ENCODE measurements around the gene CCNK. TPM values are rescaled to one million over a fixed set of nuclear protein-coding genes. Genes with fewer than 3 reads are reported as not detected.

The CCNK gene
- total RNA-seq, 1 experiment from 2014 or later: 80.1 TPM

DNA sequence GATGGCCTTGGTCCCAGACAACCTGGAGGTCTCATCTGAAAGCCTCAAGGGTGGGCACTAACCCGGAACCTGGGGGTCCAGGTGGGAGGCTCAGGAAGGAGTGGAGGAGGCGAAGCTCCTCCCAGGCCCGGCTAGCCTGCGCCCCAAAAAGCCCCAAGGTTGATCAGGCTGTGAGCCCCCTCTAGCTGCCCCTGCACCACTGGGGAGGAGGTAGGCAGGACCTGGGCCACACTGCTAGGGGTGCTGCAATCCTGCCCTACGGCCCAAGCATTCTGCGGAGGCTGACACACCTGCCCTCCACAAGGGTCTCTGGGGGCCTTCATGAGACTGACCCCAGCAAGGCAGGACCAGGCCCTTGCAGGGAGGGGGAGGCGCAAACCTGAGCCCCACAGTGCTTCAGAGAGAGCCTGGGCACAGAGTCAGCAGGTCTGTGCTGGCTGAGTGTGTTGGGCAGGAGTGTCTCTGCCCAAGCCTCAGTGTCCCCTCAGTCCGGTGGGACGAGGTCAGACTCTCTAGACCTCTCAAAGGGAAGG, 70.9 kb downstream of the CCNK start:
- Histone ChIP-seq H3K4me1 (ENCODE audit: insufficient read depth, low read length) (no peaks in the 10 kb centered on the region; the same call in 1 of the 2 replicates), H2BK12ac (ENCODE audit: insufficient read length, low read depth, low read length) (no peak overlapping the region), H3K27me3 (ENCODE audit: insufficient read depth, low read length) (0 out of 2 replicates have a peak, but pooled peaks cover 2% of the 10 kb centered on the region), H3K79me2 (ENCODE audit: insufficient read depth, low read length) (no peaks in the 10 kb centered on the region; the same call in 1 of the 2 replicates), H3K79me1 (ENCODE audit: insufficient read depth, low read depth, low read length, poor library complexity, severe bottlenecking) (no peaks in the 10 kb centered on the region), H3K18ac (ENCODE audit: insufficient read length, low read depth, low read length) (no peak overlapping the region), H4K5ac (ENCODE audit: insufficient read length, low read depth, low read length) (no peak overlapping the region), H2BK20ac (ENCODE audit: low read depth, low read length, poor library complexity, severe bottlenecking) (no peak overlapping the region), H3K27ac (ENCODE audit: insufficient read length, low read depth, low read length) (no peak overlapping the region), H3K9me3 (ENCODE audit: control insufficient read depth, low read depth, low read length) (no peaks in the 10 kb centered on the region), H3T11ph (ENCODE audit: low read length) (no peak overlapping the region), H3K56ac (ENCODE audit: insufficient read length, low read depth, low read length) (no peak overlapping the region), H3K14ac (ENCODE audit: insufficient read depth, low read length) (no peak overlapping the region; the same call in 1 of the 2 replicates), H4K8ac (replicated peaks; ENCODE audit: insufficient read length, low read depth, low read length) (no peak overlapping the region), H3K23ac (ENCODE audit: insufficient read length, low read depth, low read length) (no peak overlapping the region), H4K20me1 (ENCODE audit: control insufficient read depth, insufficient read depth, insufficient read length) (peaks cover 3% of the 10 kb centered on the region), H2BK120ac (ENCODE audit: low read depth, low read length, poor library complexity, severe bottlenecking) (no peak overlapping the region), H3K4me2 (ENCODE audit: insufficient read depth, insufficient read length, low read length) (no peak overlapping the region), H2BK15ac (ENCODE audit: low read depth, low read length) (no peak overlapping the region), H2AK5ac (ENCODE audit: insufficient read length, low read length) (no peak overlapping the region), H2AFZ (ENCODE audit: low read length) (no peak overlapping the region), H3K23me2 (ENCODE audit: insufficient read length, low read depth, low read length, poor library complexity, severe bottlenecking) (no peaks in the 10 kb centered on the region), H4K91ac (ENCODE audit: insufficient read length, low read depth, low read length) (no peak overlapping the region), H3K9ac (ENCODE audit: extremely low read depth, insufficient read length, low read length) (no peak overlapping the region), H2BK5ac (ENCODE audit: insufficient read length, low read length) (no peak overlapping the region), H3K4ac (ENCODE audit: low read depth, low read length) (no peak overlapping the region)
- Mint-ChIP-seq H3K4me1 (peaks cover 33 to 47% of the 10 kb centered on the region in 2 experiments), H3K27me3 (ENCODE audit: low read depth) (no peaks in the 10 kb centered on the region; the same call in 1 of the 2 replicates), H3K4me3 (no peak overlapping the region), H3K36me3 (ENCODE audit: insufficient read depth in 1 of 3, low read depth in 3 of 3) (no peaks in the 10 kb centered on the region), H3K9me3 (no peaks in the 10 kb centered on the region), H3K27ac (no peak overlapping the region)
- no peak for DNase-seq
- no CpG with 5 or more reads among the region's 9 CpGs for WGBS (ENCODE audit: extremely low coverage, insufficient read length, low lambda C conversion rate)
- TF ChIP-seq, protein P1, sequence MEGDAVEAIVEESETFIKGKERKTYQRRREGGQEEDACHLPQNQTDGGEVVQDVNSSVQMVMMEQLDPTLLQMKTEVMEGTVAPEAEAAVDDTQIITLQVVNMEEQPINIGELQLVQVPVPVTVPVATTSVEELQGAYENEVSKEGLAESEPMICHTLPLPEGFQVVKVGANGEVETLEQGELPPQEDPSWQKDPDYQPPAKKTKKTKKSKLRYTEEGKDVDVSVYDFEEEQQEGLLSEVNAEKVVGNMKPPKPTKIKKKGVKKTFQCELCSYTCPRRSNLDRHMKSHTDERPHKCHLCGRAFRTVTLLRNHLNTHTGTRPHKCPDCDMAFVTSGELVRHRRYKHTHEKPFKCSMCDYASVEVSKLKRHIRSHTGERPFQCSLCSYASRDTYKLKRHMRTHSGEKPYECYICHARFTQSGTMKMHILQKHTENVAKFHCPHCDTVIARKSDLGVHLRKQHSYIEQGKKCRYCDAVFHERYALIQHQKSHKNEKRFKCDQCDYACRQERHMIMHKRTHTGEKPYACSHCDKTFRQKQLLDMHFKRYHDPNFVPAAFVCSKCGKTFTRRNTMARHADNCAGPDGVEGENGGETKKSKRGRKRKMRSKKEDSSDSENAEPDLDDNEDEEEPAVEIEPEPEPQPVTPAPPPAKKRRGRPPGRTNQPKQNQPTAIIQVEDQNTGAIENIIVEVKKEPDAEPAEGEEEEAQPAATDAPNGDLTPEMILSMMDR (conservative IDR thresholded peaks at IDR 0.05): no peak
